ENCODE data around the gene TIMMDC1.
"Not testable (repeated sequence)": the region's sequence is repeated elsewhere in the genome, so short reads cannot be mapped to it uniquely, and the experiment has no call there.

TIMMDC1 gene

GRCh38 chr3:119514637-119515036, 16.3 kb downstream of the TIMMDC1 start:
- DNase-seq, result no peak

GRCh38 chr3:119517112-119517511, 18.8 kb downstream of the TIMMDC1 start:
- DNase-seq, result no peak

GRCh38 chr3:119518026-119518425, 19.7 kb downstream of the TIMMDC1 start:
- no peak for DNase-seq

GRCh38 chr3:119524931-119525662, 26.8 kb downstream of the TIMMDC1 start:
- DNase-seq, result no peak

GRCh38 chr3:119527714-119528113, 29.4 kb downstream of the TIMMDC1 start:
- DNase-seq, result no peak

GRCh38 chr3:119529883-119530282, 31.5 kb downstream of the TIMMDC1 start:
- no peak for DNase-seq

GRCh38 chr3:119530456-119530855, 32.1 kb downstream of the TIMMDC1 start:
- DNase-seq, result no peak

- no peak for DNase-seq
These were observed 32.8 kb downstream of the TIMMDC1 start for GRCh38 chr3:119531151-119531550.

- DNase-seq, result no peak
These were observed 35.9 kb downstream of the TIMMDC1 start for GRCh38 chr3:119534296-119534695.

- DNase-seq, result no peak
These were observed 38.4 kb downstream of the TIMMDC1 start for GRCh38 chr3:119536757-119537156.

GRCh38 chr3:119538772-119539171, 40.4 kb downstream of the TIMMDC1 start:
- DNase-seq, result no peak

GRCh38 chr3:119541547-119541946, 43.2 kb downstream of the TIMMDC1 start:
- no peak for DNase-seq

GRCh38 chr3:119542168-119542767, 43.9 kb downstream of the TIMMDC1 start:
- no peak for DNase-seq

- DNase-seq, result no peak
These were observed 44.8 kb downstream of the TIMMDC1 start for GRCh38 chr3:119543147-119543546.

- no peak for DNase-seq
These were observed 48.9 kb downstream of the TIMMDC1 start for GRCh38 chr3:119547227-119547626.

GRCh38 chr3:119548341-119548740, 50.0 kb downstream of the TIMMDC1 start:
- DNase-seq, result no peak

- no peak for DNase-seq
These were observed 52.0 kb downstream of the TIMMDC1 start for GRCh38 chr3:119550192-119550910.

- no peak for DNase-seq
These were observed 53.3 kb downstream of the TIMMDC1 start for GRCh38 chr3:119551598-119551997.

GRCh38 chr3:119552928-119553327, 54.6 kb downstream of the TIMMDC1 start:
- DNase-seq, result not testable (repeated sequence)

GRCh38 chr3:119553823-119554415, 55.6 kb downstream of the TIMMDC1 start:
- no peak for DNase-seq

- DNase-seq, result no peak
These were observed 57.0 kb downstream of the TIMMDC1 start for GRCh38 chr3:119555309-119555735.

- no peak for DNase-seq
These were observed 57.6 kb downstream of the TIMMDC1 start for GRCh38 chr3:119555929-119556328.

- DNase-seq, result no peak
These were observed 59.0 kb downstream of the TIMMDC1 start for GRCh38 chr3:119557192-119557876.
